HG02885 (cell line): ENCODE measurements around the gene CRAMP1.

Experiments used
- ATAC-seq: cut with Tn5 transposase; IDR thresholded peaks from one replicate; pipeline ENCODE4 v1.9.1; 2021; ENCODE audit warnings: mild to moderate bottlenecking; ENCODE audit not compliant: unreplicated experiment, poor library complexity

Gene CRAMP1

GRCh38 chr16:1631230-1631629 is 19.1 kb downstream of the CRAMP1 start:
- no peak for ATAC-seq

DNA sequence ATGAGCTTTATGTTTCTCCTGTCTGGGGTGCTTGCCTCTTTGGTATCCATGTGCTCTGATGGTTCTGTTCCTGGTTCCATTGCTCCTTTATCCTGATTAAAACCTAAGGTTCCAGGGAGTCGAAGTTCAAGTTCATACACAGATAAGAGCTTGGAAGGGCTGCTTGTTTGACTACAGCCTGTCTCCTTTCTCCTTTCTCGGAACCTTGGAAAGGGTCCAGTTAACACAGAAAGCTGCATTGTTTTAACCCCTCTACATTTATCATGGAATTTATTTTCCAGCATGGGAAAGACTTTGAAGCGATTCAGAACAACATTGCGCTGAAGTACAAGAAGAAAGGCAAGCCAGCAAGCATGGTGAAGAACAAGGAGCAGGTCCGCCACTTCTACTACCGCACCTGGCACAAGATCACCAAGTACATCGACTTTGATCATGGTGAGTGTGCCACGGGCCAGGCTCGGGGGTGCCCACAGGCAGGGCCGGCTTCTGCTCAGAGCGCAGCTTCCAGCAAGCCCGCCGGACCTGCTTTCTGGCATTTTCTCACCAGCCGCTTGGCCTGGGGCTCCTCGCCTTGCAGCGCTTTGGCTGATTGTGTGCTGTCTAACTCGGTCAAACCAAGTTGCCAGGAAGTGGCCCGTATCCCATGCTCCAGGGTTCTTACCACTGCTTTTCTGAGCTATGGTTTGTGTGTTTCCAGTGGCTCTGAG is 19.9 kb downstream of the CRAMP1 start:
- no peak for ATAC-seq

DNA sequence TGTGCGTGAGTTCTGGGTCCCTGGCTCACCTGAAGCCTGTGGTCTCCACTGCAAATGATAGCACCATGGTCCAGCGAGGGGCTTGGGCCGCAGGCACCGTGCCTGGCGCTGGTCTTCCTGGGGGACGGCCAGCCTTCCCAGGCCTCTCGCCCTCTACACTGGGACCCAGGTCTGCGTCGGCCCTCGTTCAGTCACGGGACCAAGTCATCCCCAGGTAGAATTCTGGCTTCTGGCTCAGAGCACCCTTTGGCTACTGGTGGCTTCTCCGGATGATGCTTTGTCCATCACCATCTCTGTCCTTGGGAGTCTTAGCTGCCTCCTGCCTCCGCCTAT is 20.4 kb downstream of the CRAMP1 start:
- no peak for ATAC-seq

GRCh38 chr16:1633310-1633709 is 21.1 kb downstream of the CRAMP1 start:
- ATAC-seq: no peak

- no peak for ATAC-seq
Measured at GRCh38 chr16:1634541-1634940, 22.4 kb downstream of the CRAMP1 start.

- ATAC-seq: no peak
Measured at GRCh38 chr16:1635070-1635469, 22.9 kb downstream of the CRAMP1 start.

DNA sequence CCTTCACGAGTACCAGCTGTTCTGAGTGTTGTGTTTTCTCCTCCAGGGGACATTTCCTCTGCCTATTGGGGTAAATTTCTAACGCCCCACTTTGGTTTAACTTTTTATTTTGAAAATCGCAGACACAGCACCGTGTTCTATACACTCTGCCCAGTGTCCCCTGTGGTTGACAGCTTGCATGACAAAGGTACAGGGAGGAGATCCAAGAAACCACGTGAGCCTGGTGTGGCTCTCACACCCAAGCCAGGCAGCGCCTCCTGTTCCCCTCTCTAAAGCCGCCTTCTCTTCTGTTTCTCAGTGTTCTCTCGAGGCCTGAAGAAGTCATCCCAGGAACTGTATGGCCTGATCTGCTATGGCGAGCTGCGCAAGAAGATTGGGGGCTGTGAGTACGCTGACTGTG is 25.4 kb downstream of the CRAMP1 start:
- no peak for ATAC-seq

- no peak for ATAC-seq
Measured at GRCh38 chr16:1638757-1639156, 26.6 kb downstream of the CRAMP1 start.

GRCh38 chr16:1639282-1639681 is 27.1 kb downstream of the CRAMP1 start:
- no peak for ATAC-seq

DNA sequence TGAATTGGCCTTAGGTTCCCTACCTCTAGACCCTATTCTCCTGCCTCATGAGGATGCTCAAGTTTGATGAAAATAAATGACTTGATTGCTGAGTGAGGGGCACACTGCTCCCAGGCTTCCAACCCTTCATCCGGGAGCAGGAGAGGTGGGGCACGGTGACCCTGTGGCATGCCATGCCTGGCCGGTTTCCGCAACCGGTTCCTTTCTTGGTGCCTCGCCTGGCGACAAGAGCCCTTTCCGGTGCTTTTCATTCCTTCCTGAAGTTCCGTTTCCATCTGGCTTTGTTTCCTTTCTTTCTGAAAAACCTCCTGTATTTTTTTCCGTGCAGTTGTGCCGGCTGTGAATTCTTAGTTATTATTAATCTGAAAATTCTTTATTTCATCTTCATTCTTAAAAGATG is 27.7 kb downstream of the CRAMP1 start:
- no peak for ATAC-seq

- ATAC-seq: no peak
Measured at GRCh38 chr16:1640261-1640941, 28.2 kb downstream of the CRAMP1 start.

- no peak for ATAC-seq
Measured at GRCh38 chr16:1641261-1641660, 29.1 kb downstream of the CRAMP1 start.

GRCh38 chr16:1642148-1642547 is 30.0 kb downstream of the CRAMP1 start:
- no peak for ATAC-seq

DNA sequence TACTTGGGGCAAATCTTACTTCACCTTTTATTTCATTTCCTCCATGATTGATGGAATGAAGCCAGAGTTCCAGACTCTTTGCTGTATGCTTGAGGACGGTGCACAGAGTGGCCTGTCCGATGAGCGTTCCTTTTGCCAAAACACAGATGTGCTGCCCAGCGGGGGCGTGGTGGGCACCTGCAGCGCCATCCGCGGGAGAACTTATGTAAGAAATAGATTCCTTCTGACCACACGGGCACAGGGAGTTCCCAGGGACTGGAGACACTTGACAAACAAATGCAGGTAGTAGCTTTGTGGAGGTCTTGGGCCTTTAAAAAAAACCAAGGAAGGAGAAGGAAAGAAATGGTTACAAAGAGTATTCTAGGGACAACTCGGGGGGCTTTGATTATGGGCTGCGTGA is 30.6 kb downstream of the CRAMP1 start:
- no peak for ATAC-seq

GRCh38 chr16:1643521-1643920 is 31.4 kb downstream of the CRAMP1 start:
- ATAC-seq: no peak

DNA sequence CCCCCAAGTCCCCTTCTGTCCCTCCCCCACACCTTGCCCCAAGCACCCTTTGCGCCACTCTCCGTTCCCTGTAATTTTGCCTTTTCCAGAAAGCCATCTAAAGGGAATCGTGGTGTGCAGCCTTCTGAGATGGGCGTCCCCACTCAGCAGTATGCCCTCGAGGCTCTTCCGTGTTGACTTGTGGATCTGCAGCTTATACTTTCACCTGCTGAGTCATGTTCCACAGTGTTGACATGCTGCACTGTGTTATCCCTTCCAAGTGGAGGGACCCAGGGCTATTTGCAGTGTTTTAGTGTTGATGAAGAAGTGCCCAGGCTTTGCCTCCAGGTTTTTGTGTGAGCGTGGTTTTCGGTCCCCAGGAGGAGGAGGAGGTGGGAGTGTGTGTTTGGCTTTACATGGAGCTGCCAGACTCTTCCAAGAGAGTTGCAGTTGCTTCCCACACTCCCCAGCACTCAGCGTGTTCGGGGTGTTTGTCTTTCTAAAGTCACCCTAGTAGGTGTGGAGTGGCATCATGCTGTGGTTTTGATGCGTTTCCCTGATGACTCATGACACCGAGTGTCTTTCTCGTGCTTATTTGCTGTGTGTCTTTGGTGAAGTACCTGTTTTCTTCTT is 33.9 kb downstream of the CRAMP1 start:
- no peak for ATAC-seq

DNA sequence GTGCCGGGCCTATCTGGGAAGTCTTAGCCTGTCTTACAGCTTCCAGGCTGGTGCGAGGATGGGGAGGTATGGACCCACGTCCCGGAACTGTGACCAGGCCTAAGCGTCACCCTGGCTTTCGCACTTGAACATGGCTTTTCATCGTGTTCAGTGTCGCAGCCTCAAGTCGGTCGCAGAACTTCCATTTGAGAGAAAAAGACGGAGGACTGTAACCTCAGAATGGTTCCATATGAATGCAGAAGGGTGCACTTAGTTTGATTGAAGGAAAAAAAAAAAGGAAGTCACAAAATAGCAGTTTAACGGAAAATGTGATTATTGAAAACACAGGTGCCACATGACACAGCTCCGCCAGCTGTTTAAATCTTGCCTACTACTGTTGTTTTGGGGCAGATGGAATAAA is 35.7 kb downstream of the CRAMP1 start:
- ATAC-seq: no peak

GRCh38 chr16:1650131-1650530 is 38.0 kb downstream of the CRAMP1 start:
- no peak for ATAC-seq

DNA sequence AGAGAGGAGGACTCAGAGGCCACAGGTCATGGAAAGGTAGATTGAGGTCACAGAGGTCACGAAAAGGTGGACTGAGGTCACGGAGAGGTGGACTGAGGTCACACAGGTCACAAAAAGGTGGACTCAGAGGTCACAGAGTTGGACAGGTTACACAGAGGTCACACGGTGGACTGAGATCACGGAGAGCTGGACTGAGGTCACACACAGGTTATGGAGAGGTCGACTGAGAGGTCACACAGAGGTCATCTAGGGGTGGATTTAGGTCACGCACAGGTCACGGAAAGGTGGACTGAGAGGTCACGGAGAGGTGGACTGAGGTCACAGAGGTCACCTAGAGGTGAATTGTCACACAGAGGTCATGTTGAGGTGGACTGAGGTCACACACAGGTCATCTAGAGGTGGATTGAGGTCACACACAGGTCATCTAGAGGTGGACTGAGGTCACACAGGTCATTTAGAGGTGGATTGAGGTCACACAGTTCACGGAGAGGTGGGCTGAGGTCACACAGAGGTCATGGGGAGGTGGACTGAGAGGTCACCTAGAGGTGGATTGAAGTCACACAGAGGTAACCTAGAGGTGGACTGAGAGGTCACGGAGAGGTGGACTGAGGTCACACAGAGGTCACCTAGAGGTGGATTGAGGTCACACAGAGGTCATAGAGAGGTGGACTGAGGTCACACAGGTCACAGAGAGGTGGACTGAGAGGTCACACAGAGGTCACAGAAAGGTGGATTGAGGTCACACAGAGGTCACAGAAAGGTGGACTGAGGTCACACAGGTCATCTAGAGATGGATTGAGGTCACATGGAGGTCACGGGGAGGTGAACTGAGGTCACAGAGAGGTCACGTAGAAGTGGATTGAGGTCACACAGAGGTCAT is 39.2 kb downstream of the CRAMP1 start:
- no peak for ATAC-seq

DNA sequence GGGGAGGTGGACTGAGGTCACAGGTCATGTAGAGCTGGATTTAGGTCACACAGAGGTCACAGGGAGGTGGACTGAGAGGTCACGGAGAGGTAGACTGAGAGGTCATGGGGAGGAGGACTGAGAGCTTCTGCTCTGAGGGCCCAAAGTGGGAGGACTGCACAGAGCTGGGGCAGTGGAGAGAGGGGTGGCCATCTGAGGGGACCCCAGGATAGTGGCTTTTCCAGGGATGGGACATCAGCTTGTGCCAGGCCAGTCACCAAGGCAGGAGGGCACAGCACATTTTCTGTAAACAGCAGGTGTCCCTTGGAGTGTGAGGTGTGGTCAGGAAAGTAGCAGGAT is 39.8 kb downstream of the CRAMP1 start:
- no peak for ATAC-seq

DNA sequence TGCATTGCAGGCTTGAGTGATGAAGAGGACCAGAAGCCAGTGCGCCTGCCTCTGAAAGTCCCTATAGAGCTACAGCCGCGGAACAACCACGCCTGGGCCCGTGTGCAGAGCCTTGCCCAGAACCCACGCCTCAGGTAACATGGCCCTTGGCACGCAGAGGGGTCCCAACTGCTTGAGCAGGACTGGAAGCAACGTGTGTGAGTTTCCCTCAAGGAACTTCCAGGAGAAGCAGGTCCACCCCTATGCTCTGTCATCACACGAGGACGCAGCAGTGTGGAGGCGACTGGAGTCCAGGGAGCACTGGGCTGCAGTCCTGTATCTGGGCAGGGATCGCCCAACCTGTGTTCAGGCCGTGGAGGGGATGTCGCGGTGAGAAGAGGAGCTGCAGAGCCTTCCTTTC is 40.9 kb downstream of the CRAMP1 start:
- no peak for ATAC-seq
